A549 treated with dexamethasone at 1 μM for 4 hours (cell line): ENCODE measurements around the gene S100A2. TPM values are rescaled to one million over a fixed set of nuclear protein-coding genes. Genes with fewer than 3 reads are reported as not detected.

Experiments
- total RNA-seq: library from RNA; stranded (reverse); fragments of 200-300 nt; extraction: Qiagen RNA extraction; gene quantifications from 5 replicates; pipeline ENCODE4 v1.2.3, GENCODE V29; 2022

S100A2 gene
- 22.8 to 28.7 TPM (median 26.8 TPM) in 5 replicates for total RNA-seq

DNA sequence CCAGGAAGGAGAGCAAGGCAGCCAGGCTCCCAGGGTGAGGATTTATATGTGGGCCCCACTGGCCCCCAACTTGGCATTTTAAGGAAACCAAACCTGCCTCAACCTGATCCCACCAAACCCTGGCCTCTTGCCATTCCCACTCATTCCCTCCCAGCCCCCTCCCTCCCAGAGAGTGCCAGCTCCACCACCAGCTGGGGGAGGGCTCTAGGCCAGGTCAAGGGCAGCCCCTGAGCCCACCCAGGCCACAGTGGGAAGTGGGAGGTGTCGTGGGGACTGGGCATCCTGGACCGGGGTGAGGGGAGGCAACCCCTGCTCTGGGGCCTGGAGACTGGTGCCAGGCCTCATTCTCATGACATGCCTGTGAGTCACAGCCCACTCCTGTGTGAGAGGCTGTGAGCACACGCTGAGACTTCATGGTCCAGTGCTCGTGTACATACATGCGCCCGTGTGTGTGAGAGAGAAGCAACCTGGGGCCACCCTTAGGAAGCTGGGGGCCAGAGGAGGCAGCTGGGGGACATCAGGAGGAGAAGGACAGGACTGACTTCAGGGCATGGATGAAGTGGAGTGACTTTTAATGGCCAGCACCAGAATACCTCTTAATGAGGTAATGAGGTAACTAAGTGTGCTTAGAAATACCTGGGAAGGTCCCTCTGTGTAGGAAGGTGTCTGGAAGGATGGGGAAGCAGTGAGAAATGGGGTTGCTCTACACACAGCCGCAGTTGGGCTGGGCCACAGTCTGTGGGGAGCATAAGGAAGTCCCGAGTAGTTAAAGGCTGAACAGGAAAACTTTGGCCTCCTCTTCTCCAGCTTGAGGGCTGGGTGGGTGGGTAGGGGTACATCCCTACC is at the start of gene S100A2:
TSS of gene S100A2 (minus strand) at position 316 of the 846 bp plus-strand sequence. CDS start 1,967 bp downstream, outside the sequence.

DNA sequence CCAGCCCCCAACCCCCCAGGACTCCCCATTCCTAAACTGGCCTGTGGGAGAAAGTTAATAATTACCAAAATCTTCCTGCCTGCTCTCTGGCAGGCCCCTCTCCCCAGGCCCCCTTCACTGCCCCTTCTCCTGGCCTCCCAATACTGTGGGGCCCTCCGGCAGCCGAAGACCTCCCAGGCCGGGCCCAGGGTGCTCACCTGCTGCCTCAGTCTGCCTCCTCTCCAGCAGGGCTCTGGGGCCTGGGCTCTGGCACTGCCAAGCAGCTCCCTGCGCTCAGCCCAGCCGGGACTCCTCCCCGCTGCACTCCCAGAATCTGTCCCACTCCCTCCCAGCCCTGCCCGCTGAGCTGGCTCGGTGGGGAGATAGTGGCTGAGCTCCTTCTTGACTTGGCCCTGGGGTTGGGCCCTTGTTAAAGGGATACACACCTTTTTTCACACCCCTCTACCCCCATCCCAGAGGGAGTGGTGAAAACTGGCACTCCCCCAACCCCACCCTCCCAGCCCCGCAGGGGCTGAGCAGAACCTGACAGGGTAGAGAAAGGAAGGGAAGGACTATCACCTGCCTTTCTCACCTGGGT is 47.2 kb upstream of the S100A2 start, which contains the start of gene S100A16:
TSS of gene S100A16 (minus strand) at position 383 of the 577 bp plus-strand sequence. CDS start 4,986 bp downstream, outside the sequence.

GRCh38 chr1:153548722-153549688 is 16.6 kb downstream of the S100A2 start, which contains the start of gene S100A3:
Gene S100A3, minus strand, starts transcription at chr1:153549258. Its CDS starts 773 bp downstream, at chr1:153548485.

GRCh38 chr1:153545067-153546055 is 20.3 kb downstream of the S100A2 start, which contains the start of gene S100A4:
Gene S100A4, minus strand, starts transcription at chr1:153545806. Its CDS starts 1,012 bp downstream, at chr1:153544794.

DNA sequence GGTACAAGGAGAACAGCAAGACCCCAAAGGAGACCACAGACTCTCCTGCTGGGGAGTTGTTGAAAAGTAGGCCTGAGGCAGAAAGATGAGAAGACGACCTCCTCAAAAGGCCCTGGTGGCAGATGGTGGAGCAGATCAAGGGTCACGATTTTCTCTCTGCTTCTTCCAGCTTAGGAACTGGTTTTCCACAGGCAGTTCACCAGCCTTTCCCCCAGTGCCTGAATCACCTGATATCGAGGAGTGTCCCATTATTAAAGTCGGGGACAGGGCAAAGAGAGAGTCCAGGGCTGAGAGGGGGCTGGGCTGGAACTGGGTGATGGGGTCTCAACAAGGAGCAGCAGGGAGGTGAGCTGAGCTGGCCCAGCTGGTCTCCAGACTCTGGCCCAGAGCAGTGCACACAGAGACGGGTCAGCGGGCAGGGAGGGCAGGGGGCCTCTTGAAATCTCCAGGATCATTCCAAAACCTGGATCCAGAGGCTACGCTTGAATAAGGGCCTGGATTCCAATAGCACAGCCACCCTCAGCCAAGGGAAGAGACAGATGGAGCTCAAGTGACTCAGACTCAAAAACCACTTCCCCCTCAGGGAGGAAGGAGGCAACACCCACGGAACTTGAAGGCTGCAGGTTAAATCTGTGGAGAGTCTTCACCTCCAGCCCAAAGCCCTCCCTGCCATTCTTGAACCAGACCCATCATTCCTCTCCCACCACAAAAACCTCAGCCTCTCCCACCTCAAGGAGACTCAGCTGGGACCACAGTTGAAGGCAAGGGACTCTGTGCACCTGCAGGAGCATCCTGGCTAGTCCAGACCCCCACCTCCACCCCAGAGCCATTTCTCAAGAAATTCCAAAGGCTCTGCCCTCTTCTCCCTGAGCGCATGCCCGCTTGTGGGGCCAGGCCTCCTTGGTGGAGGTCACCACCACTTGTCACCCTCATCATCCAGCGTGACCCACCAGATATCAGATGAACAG is 25.0 kb downstream of the S100A2 start, which contains the start of gene S100A5:
TSS of gene S100A5 (minus strand) at position 541 of the 968 bp plus-strand sequence. CDS start 743 bp downstream, outside the sequence.

GRCh38 chr1:153535242-153536011 is 30.2 kb downstream of the S100A2 start, which contains the start of gene S100A6:
Gene S100A6, minus strand, starts transcription at chr1:153535991. Its CDS starts 652 bp downstream, at chr1:153535339.

Other genes starting within 250 kb of the S100A2 start
- not detected in 5 replicates for gene PGLYRP4, start 217.0 kb downstream of the S100A2 start, total RNA-seq
- gene S100A9, start 208.0 kb downstream of the S100A2 start, total RNA-seq = 0.49 to 0.92 TPM (median 0.54 TPM) in 5 replicates
- not detected in 5 replicates for gene S100A12, start 190.2 kb downstream of the S100A2 start, total RNA-seq
- gene S100A8, start 174.8 kb downstream of the S100A2 start, total RNA-seq = not detected in 5 replicates
- gene S100A7A, start 149.3 kb downstream of the S100A2 start, total RNA-seq = not detected in 5 replicates
- not detected in 5 replicates for gene S100A7, start 105.2 kb downstream of the S100A2 start, total RNA-seq
- gene S100A6, start 29.9 kb downstream of the S100A2 start, total RNA-seq = 2,947 to 3,960 TPM (median 3,059 TPM) in 5 replicates
- 0.50 to 1.9 TPM (median 0.75 TPM) in 5 replicates for gene S100A5, start 24.9 kb downstream of the S100A2 start, total RNA-seq
- 1,278 to 1,937 TPM (median 1,356 TPM) in 5 replicates for gene S100A4, start 20.0 kb downstream of the S100A2 start, total RNA-seq
- 120 to 134 TPM (median 130 TPM) in 5 replicates for gene S100A3, start 16.6 kb downstream of the S100A2 start, total RNA-seq
- gene S100A16, start 47.3 kb upstream of the S100A2 start, total RNA-seq = 467 to 520 TPM (median 496 TPM) in 5 replicates
- 0.21 to 0.50 TPM (median 0.35 TPM) in 5 replicates for gene S100A14, start 50.5 kb upstream of the S100A2 start, total RNA-seq
- 145 to 196 TPM (median 153 TPM) in 5 replicates for gene S100A13, start 61.7 kb upstream of the S100A2 start, total RNA-seq
- gene S100A1, start 62.6 kb upstream of the S100A2 start, total RNA-seq = 0.44 to 0.87 TPM (median 0.70 TPM) in 5 replicates
- gene CHTOP, start 68.2 kb upstream of the S100A2 start, total RNA-seq = 74.8 to 81.8 TPM (median 78.0 TPM) in 5 replicates
- gene SNAPIN, start 92.9 kb upstream of the S100A2 start, total RNA-seq = 55.1 to 60.1 TPM (median 56.8 TPM) in 5 replicates
- 274 to 302 TPM (median 282 TPM) in 5 replicates for gene ILF2, start 105.1 kb upstream of the S100A2 start, total RNA-seq
- gene NPR1, start 112.8 kb upstream of the S100A2 start, total RNA-seq = 1.6 to 3.2 TPM (median 2.3 TPM) in 5 replicates
- gene INTS3, start 162.2 kb upstream of the S100A2 start, total RNA-seq = 14.7 to 23.4 TPM (median 23.0 TPM) in 5 replicates
- 1.1 to 2.0 TPM (median 1.5 TPM) in 5 replicates for gene SLC27A3, start 209.6 kb upstream of the S100A2 start, total RNA-seq